ENCODE measurements around the gene SMARCC2.

DNA sequence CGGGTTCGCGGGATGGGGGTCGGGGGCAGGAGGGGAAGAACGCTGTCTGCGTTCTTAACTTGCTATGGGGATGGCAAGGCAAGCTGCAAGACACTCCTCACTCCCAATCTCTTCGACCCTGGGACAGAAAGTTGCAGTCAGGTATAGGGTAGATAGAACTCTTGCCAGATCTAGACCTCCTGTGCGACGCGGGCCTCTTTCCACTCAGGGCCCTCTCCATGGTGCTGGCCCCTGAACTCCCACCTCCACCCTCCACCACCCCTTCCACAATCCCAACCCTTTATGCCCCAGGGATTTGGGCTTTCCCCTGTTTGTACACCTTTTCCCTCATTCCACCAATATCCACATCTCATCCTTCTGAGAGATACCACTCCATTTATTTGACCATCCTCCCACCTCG is 35.7 kb upstream of the SMARCC2 start:
- TF ChIP-seq POLR2AphosphoS5 (IDR thresholded peaks at IDR 0.05; ENCODE audit: borderline replicate concordance, low read depth, low read length) (no peak), EZH2 (IDR thresholded peaks at IDR 0.05) (no peak)
